ENCODE results near the gene CLCNKB. TPM values are rescaled to one million over a fixed set of nuclear protein-coding genes. Genes with fewer than 3 reads are reported as not detected.
"Not testable (repeated sequence)": the region's sequence is repeated elsewhere in the genome, so short reads cannot be mapped to it uniquely, and the experiment has no call there.

CLCNKB gene
- total RNA-seq (2014; rRNA removed; shearing (Covaris generic)): not detected in 2 replicates

DNA sequence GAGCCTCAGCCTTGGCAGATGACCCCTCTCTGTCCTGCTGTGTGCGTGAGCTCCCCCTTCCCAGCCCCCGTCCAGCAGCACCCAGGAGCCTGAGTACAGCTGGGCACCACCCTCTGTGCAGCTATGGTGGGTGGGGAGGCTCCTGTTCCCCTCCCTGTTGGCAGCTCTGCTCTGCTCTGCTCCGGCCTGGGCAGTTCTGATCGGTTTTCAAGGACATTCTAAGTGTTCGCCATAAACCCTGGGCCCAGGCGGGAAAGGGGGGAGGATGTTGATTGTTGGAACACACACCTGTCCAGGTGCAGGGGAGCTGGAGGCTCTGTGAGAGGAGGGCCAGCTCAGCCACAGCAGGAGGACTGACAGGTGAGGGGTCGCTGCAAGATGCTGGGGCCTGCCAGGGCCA, at the start of gene CLCNKB:
CLCNKB (plus strand) TSS at position 262 of the 400 bp plus-strand sequence. CDS start 711 bp downstream, outside the sequence.
- no peak for DNase-seq (ENCODE audit: low spot score)

DNA sequence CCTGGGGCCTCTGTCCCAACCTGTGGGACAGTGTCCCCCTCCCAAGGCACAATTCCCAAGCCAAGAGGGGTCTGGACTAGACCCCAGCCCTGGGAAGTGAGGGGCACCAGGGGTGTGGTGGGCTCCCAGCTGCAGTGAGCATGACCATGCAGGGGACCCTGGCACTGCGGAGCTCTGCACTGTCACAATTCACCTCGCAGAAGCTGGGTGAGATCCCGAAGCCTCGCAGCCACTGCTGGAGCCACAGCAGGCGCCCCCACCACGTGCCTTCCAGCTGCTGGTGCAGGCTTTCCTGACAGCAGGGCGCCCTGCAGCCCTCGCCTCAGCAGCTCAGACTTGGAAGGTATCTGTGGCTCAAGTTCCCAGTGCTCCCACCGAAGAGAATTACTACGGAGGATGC, 49.5 kb upstream of the CLCNKB start:
- no peak for DNase-seq (ENCODE audit: low spot score)

DNA sequence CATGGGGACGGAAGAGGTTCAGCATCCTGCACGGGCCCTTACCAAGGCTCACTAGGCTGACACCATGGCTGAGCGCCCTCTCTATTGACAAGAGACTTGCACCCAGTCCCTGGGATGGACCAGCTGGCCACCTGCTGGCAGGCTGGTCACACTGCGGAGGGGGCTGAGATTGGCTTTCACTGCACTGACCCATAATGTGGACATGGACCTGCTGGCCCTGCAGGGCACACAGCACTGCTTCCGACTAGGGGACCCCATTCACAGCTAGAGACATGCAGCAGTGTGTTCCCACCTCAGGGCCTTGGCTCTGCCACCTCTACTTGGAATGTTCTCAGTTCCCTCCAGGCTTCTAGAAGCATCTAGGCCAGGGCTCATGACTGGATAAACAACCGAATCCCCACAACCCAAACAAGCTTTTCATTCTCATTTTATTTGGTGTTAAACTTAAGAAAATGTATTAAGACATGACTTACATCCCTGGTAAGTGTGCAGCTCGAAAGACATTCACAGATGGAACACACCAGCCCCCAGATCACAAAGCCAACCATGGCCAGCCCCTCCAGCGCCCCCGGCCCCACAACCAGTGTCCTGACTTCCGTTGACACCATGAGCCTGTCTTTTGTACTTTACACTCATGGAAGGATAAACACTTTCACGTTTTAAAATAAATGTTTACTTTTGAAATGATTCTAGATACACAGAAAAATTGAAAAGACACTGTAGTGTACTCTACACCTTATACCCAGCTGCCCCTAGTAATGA, 48.8 kb upstream of the CLCNKB start:
- peak; percentile 48 for DNase-seq (ENCODE audit: low spot score)

DNA sequence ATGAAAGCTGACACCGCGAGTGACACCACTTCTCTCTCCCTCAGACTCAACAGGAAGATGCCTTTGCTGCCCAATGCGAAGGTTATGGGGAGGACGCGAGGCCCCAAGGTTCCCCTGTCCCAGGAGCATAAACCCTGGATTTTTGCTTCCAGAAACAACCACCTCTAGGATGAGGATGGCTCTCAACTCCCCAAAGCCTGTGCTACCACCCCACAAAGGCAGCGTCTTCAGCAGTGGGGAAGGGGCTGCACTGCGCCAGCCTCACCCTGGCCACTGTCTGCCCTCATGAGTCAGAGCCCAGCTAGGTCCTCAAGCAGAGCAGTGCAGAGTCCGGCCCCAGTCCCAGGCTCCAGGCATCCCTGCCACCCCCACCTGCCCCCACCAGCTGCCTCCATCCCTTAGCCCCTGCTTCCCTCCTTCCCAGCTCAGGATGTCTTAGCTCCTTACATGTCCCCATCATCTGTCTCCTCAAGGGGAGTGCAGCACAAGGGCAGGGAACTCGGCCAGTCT, 46.5 kb upstream of the CLCNKB start:
- no peak for DNase-seq (ENCODE audit: low spot score)

DNA sequence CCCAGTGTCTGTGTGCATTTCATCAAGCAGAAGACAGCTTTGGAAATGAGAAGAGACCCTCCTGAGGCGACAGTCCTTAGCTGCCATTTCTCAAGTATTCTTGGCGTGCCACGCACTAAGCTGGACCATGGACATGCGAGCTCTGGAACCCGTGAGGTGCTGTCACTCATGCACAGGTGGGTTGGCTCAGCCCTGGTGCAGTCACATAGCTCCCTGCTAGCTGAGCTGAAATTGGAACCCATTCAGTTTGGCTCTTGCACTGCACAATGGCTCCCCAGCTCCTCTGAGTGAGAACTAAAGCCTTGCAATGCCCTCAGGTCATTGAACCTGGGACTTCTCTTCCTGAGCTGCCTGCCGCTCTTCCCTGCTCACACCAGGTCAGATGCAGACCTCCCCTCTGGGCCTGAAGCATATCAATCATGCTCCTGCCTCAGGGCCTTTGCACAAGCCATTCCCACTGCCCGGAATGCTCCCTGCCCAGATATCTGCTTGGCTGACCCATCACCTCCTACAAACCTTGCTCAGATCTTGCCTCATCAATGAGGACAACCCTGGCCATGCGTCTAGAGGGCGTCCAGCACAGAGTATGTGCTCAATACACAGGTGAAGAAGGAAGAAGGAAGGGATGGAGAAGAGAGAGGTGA, 45.8 kb upstream of the CLCNKB start:
- DNase-seq (ENCODE audit: low spot score): no peak

DNA sequence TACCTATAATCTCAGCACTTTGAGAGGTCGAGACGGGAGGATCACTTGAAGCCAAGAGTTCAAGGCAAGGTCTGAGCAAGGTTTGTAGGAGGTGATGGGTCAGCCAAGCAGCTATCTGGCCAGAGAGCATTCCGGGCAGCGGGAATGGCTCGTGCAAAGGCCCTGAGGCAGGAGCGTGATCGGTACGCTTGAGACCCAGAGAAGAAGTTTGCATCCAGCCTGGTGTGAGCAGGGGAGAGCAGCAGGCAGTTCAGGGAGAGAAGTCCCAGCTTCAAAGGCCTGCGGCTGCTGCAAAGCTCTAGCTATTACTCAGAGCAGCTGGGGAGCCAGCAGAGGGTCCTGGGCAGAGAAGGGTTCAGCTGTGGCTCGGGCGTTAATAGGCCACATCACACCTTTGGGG, 44.7 kb upstream of the CLCNKB start:
- no peak for DNase-seq (ENCODE audit: low spot score)

DNA sequence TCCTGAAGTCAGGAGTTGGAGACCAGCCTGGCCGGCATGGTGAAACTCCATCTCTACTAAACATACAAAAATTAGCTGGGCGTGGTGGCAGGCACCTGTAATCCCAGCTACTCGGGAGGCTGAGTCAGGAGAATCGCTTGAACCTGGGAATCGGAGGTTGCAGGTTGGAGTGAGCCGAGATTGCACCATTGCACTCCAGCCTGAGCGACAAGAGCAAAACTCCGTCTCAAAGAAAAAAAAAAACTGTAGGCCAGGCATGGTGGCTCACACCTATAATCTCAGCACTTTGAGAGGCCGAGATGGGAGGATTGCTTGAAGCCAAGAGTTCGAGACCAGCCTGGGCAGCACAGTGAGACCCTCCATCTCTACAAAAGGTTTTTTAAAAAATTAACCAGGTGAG, 42.3 kb upstream of the CLCNKB start:
- not testable (repeated sequence) for DNase-seq (ENCODE audit: low spot score)

DNA sequence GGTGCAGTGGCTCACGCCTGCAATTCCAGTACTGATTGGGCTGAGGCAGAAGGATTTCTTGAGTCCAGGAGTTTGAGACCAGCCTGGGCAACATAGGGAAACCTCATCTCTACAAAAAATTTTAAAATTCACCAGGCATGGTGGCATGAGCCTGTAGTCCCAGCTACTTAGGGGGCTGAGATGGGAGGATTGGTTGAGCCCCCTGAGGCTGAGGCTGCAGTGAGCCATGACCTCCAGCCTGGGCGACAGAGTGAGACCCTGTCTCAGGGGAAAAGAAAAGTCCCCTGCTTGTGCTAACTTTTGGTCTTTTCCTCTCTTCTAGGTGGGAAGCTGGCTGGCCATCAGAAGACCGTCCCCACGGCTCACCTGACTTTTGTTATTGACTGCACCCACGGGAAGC, 38.0 kb upstream of the CLCNKB start:
- DNase-seq (ENCODE audit: low spot score): no peak

DNA sequence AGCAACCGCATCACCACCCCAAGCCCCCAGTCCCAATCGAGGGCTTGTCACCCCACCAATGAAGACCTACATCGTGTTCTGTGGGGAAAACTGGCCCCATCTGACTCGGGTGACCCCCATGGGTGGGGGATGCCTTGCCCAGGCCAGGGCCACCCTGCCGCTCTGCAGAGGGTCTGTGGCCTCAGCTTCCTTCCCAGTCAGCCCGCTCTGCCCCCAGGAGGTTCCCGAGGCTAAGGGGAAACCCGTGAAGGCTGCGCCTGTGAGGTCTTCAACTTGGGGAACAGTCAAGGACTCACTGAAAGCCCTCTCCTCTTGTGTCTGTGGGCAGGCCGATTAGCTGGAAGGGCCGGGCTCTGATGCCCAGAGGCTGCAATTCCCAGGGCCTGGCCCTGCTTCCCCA, 37.6 kb upstream of the CLCNKB start:
- DNase-seq (ENCODE audit: low spot score): no peak

DNA sequence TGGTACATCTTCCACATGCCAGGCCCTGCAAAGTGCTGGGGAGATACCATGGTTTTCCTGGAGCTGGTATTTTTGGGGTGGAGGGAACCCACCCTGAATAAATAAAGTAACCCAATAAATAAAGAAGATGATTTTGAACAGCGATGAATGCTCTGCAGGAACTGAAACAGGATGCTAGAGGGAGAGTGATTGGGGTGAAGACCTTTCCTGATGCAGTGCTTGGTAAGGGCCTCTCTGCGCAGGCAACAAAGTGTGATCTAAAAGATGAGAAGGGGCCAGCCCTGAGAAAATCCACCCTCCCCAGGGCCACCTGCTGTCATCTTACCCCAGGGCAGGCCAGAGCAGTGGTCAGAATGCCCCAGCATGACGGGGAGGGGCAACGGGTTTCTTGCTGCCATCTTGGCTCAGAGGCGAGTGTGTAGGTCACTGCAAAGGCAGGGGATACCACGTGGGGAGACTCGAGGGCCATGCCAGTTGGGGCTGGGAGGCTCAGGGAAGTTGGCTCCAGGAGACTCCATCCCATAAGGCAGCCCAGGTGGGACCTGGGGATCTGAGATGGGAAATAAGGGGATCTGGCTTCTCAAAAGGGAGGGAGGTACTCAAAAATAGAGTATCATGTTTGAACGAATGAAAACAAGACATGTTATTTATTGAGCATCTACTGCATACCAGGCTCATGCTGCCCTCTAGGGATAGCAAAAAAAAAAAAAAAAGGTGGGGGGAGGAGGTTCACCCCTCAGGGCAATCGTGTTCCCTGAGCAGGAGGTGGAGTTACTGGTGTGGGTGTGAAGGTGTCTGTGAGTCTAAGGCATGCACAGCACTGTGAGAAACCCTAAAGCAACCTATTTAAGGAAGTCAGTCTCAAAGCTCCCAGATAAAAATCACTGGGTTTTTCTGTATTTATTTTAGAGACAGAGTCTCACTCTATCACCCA, 36.8 kb upstream of the CLCNKB start:
- peak; percentile 47 for DNase-seq (ENCODE audit: low spot score)

DNA sequence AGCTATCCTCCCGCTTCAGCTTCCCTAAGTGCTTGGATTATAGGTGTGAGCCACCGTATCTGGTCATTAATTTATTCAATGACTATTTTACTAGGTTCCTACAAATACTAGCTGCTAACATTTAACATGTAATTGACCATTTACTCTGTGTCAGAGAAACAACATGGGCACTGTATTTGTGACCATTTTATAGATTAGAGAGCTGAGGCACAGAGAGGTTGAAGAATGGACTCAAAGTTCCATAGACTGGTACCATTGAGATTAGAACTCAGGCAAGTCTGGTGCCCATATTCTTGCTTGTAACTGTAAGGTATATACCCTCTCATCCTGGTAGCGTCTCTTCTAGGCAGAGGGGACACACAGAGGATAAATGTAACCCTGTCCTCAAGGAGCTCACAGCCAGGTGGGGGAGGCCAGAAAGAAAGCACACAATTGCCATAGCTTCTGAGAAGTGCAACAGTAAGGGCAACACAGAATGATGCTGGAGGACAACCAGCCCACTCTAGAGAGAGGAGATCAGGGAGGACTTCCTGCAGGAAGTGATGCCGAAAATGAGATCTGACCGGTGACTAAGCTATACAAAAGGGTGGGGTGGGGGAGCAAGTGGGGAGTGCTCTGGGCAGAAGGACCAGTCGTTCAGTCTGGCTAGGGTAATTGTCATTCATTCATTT, 35.8 kb upstream of the CLCNKB start:
- no peak for DNase-seq (ENCODE audit: low spot score)

DNA sequence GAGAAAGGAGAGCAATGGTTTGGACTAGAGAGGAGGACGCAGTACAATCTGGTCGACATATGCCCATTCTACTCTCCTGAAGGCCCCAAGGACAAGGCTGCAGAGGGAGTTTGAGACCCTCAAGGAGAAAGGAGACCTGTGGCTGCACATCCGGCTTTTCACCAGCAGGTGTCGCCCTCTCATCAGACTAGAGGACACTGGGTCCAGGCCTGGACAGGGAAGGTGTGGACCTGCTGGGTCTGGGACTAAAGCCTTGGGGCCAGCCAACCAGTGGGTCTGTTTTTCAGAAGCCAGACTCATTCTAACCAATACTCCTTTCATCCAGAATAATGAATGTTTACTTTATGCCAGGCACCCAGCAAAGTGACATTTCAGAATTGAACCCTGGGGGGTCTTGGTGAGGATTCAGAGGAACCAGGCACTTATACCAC, 34.5 kb upstream of the CLCNKB start:
- peak; percentile 69 for DNase-seq (ENCODE audit: low spot score)

DNA sequence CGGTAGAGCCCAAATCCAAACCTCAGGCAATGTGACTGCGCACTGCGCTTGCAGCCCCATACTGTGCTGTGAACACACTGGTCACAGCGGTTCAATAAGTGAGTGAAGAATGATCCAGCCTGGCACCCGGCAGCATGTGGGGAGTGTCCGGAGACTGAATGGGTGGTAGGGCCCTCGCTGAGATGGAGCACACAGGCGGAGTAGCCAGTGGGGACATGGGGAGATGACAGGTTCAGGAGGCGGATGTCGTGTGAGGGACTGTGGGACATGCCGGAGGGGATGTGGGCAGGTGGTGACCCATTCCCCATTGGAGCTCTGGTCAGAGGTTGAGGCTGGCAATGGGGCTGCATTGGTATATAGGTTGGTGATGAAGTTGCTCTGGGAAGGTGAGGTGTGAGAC, 33.9 kb upstream of the CLCNKB start:
- no peak for DNase-seq (ENCODE audit: low spot score)

DNA sequence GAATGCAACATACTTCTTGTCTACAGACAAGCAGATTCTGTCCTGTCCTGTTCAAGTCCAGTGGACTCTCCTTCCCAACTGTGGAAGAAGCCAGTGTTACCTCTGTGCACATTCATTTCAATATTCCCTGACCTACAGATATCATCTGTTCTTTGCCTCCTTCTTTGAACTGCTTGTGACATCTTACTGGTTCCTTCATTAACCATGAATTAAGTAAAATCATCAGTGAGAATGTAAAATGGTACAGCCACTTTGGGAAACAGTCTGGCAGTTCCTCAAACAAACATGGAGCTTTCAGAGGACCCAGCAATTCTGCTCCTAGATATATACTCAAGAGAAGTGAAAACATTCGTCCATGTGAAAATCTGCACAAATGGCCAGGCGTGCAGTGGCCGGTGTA, 32.7 kb upstream of the CLCNKB start:
- no peak for DNase-seq (ENCODE audit: low spot score)

DNA sequence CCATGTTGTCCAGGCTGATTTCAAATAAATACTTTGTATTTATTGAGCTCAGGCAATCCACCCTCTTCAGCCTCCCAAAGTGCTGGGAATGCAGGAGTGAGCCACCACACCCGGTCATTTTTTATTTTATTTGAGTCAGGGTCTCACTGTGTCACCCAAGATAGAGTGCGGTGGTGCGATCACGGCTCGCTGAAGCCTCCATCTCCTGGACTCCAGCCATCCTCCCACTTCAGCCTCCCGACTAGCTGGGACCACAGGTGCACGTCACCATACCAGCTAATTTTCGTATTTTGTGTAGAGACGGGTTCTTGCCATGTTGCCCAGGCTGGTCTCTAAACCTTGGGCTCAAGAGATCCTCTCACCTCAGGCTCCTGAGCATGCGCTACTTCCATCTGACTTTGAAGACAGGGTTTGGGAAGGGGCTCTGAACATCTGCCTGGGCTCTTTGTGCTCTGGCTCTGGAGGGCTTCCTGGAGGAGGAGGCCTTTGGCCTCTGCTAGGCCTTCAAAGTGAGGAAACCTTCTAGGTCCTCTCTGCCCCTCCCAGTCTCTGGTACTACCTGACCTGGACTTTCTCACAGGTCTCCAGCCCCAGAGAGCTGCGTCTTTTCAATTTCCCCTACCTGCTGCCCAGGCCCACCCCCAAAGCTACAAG, 31.5 kb upstream of the CLCNKB start:
- DNase-seq (ENCODE audit: low spot score): no peak

DNA sequence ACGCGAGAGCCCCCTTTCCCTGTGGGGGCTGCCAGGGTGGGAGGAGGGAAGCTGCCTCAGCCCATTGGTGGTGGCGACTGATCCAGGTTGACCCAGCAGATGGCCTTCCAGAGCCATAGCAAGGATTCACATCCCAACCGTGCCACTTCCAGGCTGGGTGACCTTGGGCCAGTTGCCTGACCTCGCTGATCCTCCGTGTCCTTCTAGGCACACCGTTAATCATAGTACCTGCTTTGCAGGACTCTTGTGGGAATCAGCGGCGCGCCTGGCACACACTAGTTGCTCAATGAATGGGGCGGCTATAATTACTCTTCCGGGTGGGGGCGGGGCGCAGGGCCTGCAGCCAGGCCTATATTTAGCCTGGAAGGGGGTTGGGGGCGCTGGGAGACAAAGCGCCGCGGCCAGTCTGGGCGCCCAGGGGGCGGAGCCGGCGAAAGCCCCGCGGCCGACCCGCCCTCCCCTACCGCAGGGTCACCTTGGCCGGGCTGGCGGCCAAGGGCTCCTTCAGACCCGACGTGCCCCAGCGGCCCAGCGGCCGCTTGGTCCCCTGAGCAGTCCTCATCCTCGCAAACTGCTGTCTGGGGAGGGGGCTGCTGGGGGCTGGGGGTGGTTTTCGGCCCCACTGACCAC, 30.9 kb upstream of the CLCNKB start:
- peak; percentile 77 for DNase-seq (ENCODE audit: low spot score)

DNA sequence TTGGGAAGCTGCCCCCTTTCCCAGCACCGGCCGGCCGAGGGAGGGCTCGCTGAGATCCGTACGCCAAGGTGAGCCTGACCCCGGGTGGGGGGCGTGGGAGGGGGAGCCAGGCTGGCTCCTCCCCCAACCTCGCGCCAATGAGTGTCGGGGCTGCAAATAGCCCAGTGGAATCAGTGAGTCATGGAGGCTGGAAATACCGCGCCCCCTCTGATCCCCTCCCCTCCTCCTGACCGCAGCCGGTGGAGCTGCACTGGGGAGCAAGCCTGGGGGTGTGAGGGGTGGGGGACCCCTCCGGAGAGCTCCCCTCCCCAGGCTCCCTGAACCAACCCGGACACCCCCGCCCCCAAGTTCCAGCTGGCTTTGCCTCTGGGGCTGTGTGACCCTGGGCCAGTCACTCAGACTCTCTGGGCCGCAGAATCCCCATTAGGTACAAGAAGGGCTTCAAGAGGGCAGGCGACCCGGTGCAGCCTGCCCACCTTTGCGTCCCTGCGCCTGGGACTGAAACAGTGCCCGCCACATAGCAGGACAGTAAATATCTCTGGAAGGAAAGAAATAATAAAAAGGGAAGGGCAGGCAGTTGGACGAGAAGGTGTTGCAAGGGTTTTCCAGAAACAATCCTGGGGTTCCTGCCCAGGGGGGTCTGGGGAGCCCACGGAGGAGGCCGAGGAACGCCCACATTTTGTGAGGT, 30.2 kb upstream of the CLCNKB start:
- DNase-seq (ENCODE audit: low spot score): peak; percentile 58

DNA sequence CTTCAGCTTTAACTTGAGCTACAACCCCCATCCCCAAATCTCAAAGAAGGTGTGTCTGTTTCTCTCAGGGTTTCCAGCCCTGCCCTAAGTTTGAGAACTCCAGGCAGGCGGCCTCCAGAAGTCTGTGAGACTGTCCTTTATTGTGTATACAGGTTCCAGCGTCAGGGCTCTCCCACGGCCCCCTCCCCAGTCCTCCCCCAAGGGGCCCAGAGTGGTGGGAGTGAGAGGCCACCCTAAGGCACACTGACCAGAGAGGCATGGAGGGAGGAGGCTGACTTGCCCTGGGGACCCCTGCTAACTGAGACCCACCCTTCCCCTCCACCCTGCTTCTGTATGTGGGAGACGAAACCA, 29.7 kb upstream of the CLCNKB start:
- no peak for DNase-seq (ENCODE audit: low spot score)

DNA sequence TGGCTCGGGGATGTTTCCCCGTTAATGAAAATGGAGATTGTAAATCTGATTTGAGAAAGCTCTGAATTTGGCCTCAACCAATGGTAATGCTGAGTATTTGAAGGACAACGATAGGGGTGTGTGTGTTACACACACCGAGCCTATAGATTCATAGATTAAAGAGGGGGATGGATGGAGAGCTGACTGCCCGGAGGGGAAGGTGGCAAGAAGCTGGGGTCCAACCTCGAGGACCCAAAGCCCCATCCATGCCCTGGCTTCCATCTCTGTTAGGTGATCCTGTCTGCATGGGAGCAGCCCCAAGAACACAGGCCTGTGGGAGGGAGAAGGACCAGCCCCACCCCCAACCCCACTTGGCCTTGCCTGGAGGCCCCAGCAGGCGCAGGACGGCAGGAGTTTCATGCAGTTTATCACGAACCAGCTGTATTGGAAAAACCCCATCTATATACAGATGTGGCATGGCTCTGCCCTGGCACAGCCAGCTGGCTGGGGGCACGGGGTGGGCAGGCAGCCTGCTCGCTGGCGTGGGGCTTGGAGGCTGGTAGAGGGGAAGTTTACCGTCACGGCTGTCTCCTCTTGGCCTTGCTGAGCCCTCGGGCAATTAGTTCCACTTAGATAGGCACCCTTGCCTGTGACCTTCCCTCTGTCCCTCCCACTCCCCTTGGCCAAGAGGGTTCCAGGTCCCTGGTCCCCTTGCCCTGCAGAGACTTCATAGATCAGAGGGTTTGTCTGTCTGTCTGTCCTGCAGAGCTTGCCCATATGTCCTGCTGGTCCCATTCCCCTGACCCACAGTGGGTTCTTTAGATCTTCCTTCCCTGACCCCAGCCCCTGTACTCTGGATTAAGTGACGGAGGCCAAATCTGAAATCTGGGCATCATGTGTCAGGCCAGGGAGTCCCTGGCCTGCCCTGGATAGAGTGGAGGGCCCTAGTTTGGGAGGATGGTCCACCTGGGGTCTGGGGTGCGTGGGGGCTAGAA, 28.8 kb upstream of the CLCNKB start:
- DNase-seq (ENCODE audit: low spot score): no peak
